Heart left ventricle (tissue), 16 donors: Measurements from ENCODE around the gene LGALS7B. TPM values are rescaled to one million over a fixed set of nuclear protein-coding genes. Genes with fewer than 3 reads are reported as not detected.
A peak's percentile ranks its signal among the peaks of the same experiment; 100 is the strongest.
"Not testable (repeated sequence)": the region's sequence is repeated elsewhere in the genome, so short reads cannot be mapped to it uniquely, and the experiment has no call there.

ENCODE experiments used
- ATAC-seq, 4 donors: fragments of 200-7000 bp; cut with Tn5 transposase; one replicate each; pipeline ENCODE4 v1.9.1; 2020 to 2022; ENCODE audit warnings: moderate library complexity in 4 of 4, mild to moderate bottlenecking in 3 of 4, moderate number of reproducible peaks in 1 of 4
- DNase-seq, 5 donors: peaks; one replicate each; pipeline ENCODE4 v3.0.0-alpha.2; 2020
- H3K27ac ChIP-seq, 12 donors: fragments of 200-600 bp; sonication (generic) in 4 of 12; one replicate each; pipeline versions ENCODE4 v1.5.0 to v1.8.0; 2016 to 2022; ENCODE audit warnings: mild to moderate bottlenecking in 2 of 12
- H3K27me3 ChIP-seq, 9 donors: fragments of 200-600 bp; sonication (generic) in 2 of 9; one replicate each; pipeline versions ENCODE4 v1.5.1 to v1.8.0; 2016 to 2022; ENCODE audit warnings: mild to moderate bottlenecking in 3 of 9
- H3K36me3 ChIP-seq, 9 donors: fragments of 200-600 bp; sonication (generic) in 2 of 9; one replicate each; pipeline versions ENCODE4 v1.5.0 to v1.8.0; 2018 to 2022; ENCODE audit warnings: mild to moderate bottlenecking in 2 of 9
- H3K4me1 ChIP-seq, 12 donors: fragments of 200-600 bp; sonication (generic) in 4 of 12; one replicate each; pipeline versions ENCODE4 v1.5.0 to v1.8.0; 2016 to 2022; ENCODE audit warnings: mild to moderate bottlenecking in 3 of 12
- H3K4me3 ChIP-seq, 12 donors: fragments of 200-600 bp; sonication (generic) in 4 of 12; one replicate each; pipeline versions ENCODE4 v1.5.0 to v1.8.0; 2017 to 2022; ENCODE audit warnings: mild to moderate bottlenecking in 9 of 12, moderate library complexity in 4 of 12
- H3K9me3 ChIP-seq, 12 donors: fragments of 200-600 bp; sonication (generic) in 4 of 12; one replicate each; pipeline versions ENCODE4 v1.5.0 to v1.8.0; 2016 to 2022; ENCODE audit warnings: mild to moderate bottlenecking in 1 of 12
- CTCF ChIP-seq, 12 donors: fragments of 200-600 bp; sonication (generic) in 4 of 12; IDR thresholded peaks; one replicate each; pipeline versions ENCODE4 v1.5.0 to v1.8.0; 2018 to 2022; ENCODE audit warnings: antibody characterized with exemption in 12 of 12, mild to moderate bottlenecking in 5 of 12
- POLR2A ChIP-seq, 2 donors: fragments of 450-650 bp; IDR thresholded peaks; one replicate each; pipeline ENCODE4 v1.6.1; 2017; ENCODE audit warnings: antibody characterized with exemption in 2 of 2, mild to moderate bottlenecking in 2 of 2, moderate library complexity in 2 of 2
- WGBS, 4 donors: extraction: QIAGEN DNeasy Blood & Tissue Kit in 2 of 4; methylation state at CpG; one replicate each; pipeline versions ENCODE4 v1.1.5 to v1.1.7; 2013 to 2018; 5-methylcytosine and 5-hydroxymethylcytosine counted together
- intact Hi-C, 10 donors: fragments of 100-400 bp; cut with DNase I; formaldehyde crosslinking; loops; one replicate each; pipeline versions ENCODE4 v1.11.1 to v1.14.2; 2022
- polyA plus RNA-seq, 2 donors: library from polyadenylated mRNA; stranded (reverse); fragments of 200-250 nt; gene quantifications; one replicate each; pipeline ENCODE4 v1.2.3, GENCODE V29; 2013
- total RNA-seq, 9 donors: library from RNA; depleted of rRNA in 2 of 9; stranded (reverse); fragments of >200 nt in 2 of 9; fragmentation: NEBNext Ultra II Directional in 3 of 9; extraction: Animal tissue kit (Norgen Biotek cat#: 25700) in 3 of 9; gene quantifications; one replicate each; pipeline versions ENCODE4 v1.1.0 to v1.2.4, GENCODE V29; 2016 to 2023
- donor health status: ischemic (EF 13 %, LVEDD 7.1; RV severe dilation, severe dysfunction).
- donor health status: healthy with polysubstance abuse.
- donor health status: DM: no; HTN: yes; CAD: no.
- donor health status: DM: no; HTN: no; CAD: no.
- donor health status: ischemic (EF 25% LVEDD 6.9; RV normal size, moderate dysfunction).
- donor health status: ischemic (EF 25% LVEDD 5.7; RV mildly dilated, moderate dysfunction).
- donor health status: healthy.
- donor health status: DM: yes; HTN: yes; CAD: no.
- donor health status: ischemic (EF 35%, LVEDD 5.7; RV mildly dilated, moderate dysfunction).
- donor health status: nonischemic (EF 11% LVEDD 7.7; RV severe dilation, severe dysfunction).
- donor health status: DM: yes; HTN: yes; CAD: no.
- donor health status: PGD.
- donor health status: ischemic (EF 29% LVEDD 5.4; RV normal size, mild dysfunction).
- donor health status: nonischemic (EF 23%, LVEDD 6.1; RV moderate dilation, normal function).

The LGALS7B gene
- total and polyA plus RNA-seq, 11 donors: not detected

- peak in 3 of 4 donors; percentile 53 to 93 (median 61) for ATAC-seq
- no peak for DNase-seq
- H3K4me1 ChIP-seq: peaks cover 0 to 6% (median 0%) of the 10 kb centered on the region in 12 donors
- no peaks in the 10 kb centered on the region for H3K9me3 ChIP-seq
- WGBS, 4 donors: 39 to 66% (median 49%) methylated on average over 1 of the region's 1 CpG
- H3K27me3 ChIP-seq: no peaks in the 10 kb centered on the region
- no peak for TF ChIP-seq CTCF (IDR thresholded peaks at IDR 0.05)
- no peak for TF ChIP-seq POLR2A (IDR thresholded peaks at IDR 0.05)
- no peaks in the 10 kb centered on the region for H3K36me3 ChIP-seq
- peak overlapping the region in 5 of 12 donors; percentile 11 to 68 (median 20) for H3K27ac ChIP-seq
- intact Hi-C loops: loop anchor here in 2 of 10 donors (10.0 kb wide), 2 partner anchors 50 to 70 kb away; no protein-coding TSS in a partner anchor
- H3K4me3 ChIP-seq: no peak overlapping the region
Observed at GRCh38 chr19:38805180-38805579, 16.2 kb downstream of the LGALS7B start.

GRCh38 chr19:38806371-38806770, 17.4 kb downstream of the LGALS7B start:
- DNase-seq: no peak
- TF ChIP-seq POLR2A (IDR thresholded peaks at IDR 0.05): no peak
- no peak for TF ChIP-seq CTCF (IDR thresholded peaks at IDR 0.05)
- intact Hi-C loops: loop anchor here in 2 of 10 donors (10.0 kb wide), 2 partner anchors 52 to 72 kb away; no protein-coding TSS in a partner anchor
- no peaks in the 10 kb centered on the region for H3K9me3 ChIP-seq
- no peaks in the 10 kb centered on the region for H3K27me3 ChIP-seq
- H3K4me3 ChIP-seq: no peak overlapping the region
- 93 to 96% (median 94%) methylated on average over 6 of the region's 6 CpGs for WGBS, 4 donors
- no peak overlapping the region for H3K27ac ChIP-seq
- peaks cover 0 to 6% (median 0%) of the 10 kb centered on the region in 12 donors for H3K4me1 ChIP-seq
- ATAC-seq: no peak
- H3K36me3 ChIP-seq: no peaks in the 10 kb centered on the region

- not testable (repeated sequence) for H3K4me1 ChIP-seq, DNase-seq, ATAC-seq, H3K36me3 ChIP-seq, H3K9me3 ChIP-seq, H3K4me3 ChIP-seq, H3K27me3 ChIP-seq
- intact Hi-C loops: loop anchor here in 2 of 10 donors (10.0 kb wide), 2 partner anchors 53 to 73 kb away; no protein-coding TSS in a partner anchor
- H3K27ac ChIP-seq: peak overlapping the region in 1 of 12 donors; percentile 28
- 74 to 81% (median 80%) methylated on average over 13 to 18 of the region's 18 CpGs for WGBS, 4 donors
Observed at GRCh38 chr19:38807374-38808098, 18.5 kb downstream of the LGALS7B start.

GRCh38 chr19:38808741-38809140, 19.7 kb downstream of the LGALS7B start:
- no peak for ATAC-seq
- TF ChIP-seq CTCF (IDR thresholded peaks at IDR 0.05) (no peak), POLR2A (IDR thresholded peaks at IDR 0.05) (no peak)
- WGBS, 4 donors: 93 to 95% (median 95%) methylated on average over 17 of the region's 17 CpGs

More at GRCh38 chr19:38808741-38809140, 19.7 kb downstream of the LGALS7B start:
- no peak overlapping the region for H3K27ac ChIP-seq
- DNase-seq: no peak
- no peak overlapping the region for H3K4me3 ChIP-seq
- peaks cover 0 to 6% (median 0%) of the 10 kb centered on the region in 12 donors for H3K4me1 ChIP-seq
- intact Hi-C loops: loop anchor here in 2 of 10 donors (10.0 kb wide), 2 partner anchors 54 to 74 kb away; no protein-coding TSS in a partner anchor
- no peaks in the 10 kb centered on the region for H3K27me3 ChIP-seq
- no peaks in the 10 kb centered on the region for H3K9me3 ChIP-seq
- no peaks in the 10 kb centered on the region for H3K36me3 ChIP-seq
